Measurements from ENCODE around the gene MYH3. TPM values are rescaled to one million over a fixed set of nuclear protein-coding genes. Genes with fewer than 3 reads are reported as not detected.

The MYH3 gene
- 5.3 TPM for polyA plus RNA-seq (2013)

GRCh38 chr17:10657148-10657547 lies at the start of gene MYH3:
MYH3 (minus strand) TSS chr17:10657309; CDS start chr17:10655064, 2,245 bp downstream.
- ChIA-PET POLR2A (no interaction called here), CTCF (interaction anchor here (1.1 kb wide), 1 partner anchor 11 kb away, joined by 6 read pairs; no protein-coding TSS in a partner anchor)
- 99% methylated on average over 13 of the region's 15 CpGs for WGBS (ENCODE audit: insufficient coverage)
- H3K36me3 ChIP-seq (ENCODE audit: control insufficient read depth in 4 of 4, insufficient read depth in 4 of 4, low read length in 3 of 4), result peaks cover 0 to 12% (median 5%) of the 10 kb centered on the region in 4 experiments
- DNase-seq, result no peak
- no peak within 1 kb of the TSS for H3K27ac ChIP-seq (ENCODE audit: insufficient read depth in 1 of 2, low read depth in 1 of 2, low read length in 2 of 2, poor library complexity in 1 of 2, severe bottlenecking in 2 of 2)
- peaks cover 2 to 15% (median 13%) of the 10 kb centered on the region in 4 experiments for H3K4me1 ChIP-seq (ENCODE audit: control extremely low read depth in 1 of 4, control insufficient read depth in 4 of 4, insufficient read depth in 4 of 4, low read length in 3 of 4)
- no peaks in the 10 kb centered on the region for H3K27me3 ChIP-seq (replicated peaks in 2 of 5; ENCODE audit: control insufficient read depth in 4 of 5, insufficient read depth in 5 of 5, low read length in 4 of 5)
- H3K4me3 ChIP-seq (ENCODE audit: control insufficient read depth in 1 of 7, extremely low read depth in 1 of 7, insufficient read depth in 4 of 7, low read depth in 2 of 7, low read length in 6 of 7), result no peak within 1 kb of the TSS
- H3K9me3 ChIP-seq (ENCODE audit: control extremely low read depth in 1 of 5, control insufficient read depth in 4 of 5, insufficient read depth in 2 of 5, low read depth in 1 of 5, low read length in 4 of 5), result no peaks in the 10 kb centered on the region

- no peaks in the 10 kb centered on the region for H3K9me3 ChIP-seq (ENCODE audit: control extremely low read depth in 1 of 5, control insufficient read depth in 4 of 5, insufficient read depth in 2 of 5, low read depth in 1 of 5, low read length in 4 of 5)
- 91% methylated on average over 4 of the region's 5 CpGs for WGBS (ENCODE audit: insufficient coverage)
- DNase-seq, result no peak
- peaks cover 6 to 34% (median 14%) of the 10 kb centered on the region in 4 experiments for H3K4me1 ChIP-seq (ENCODE audit: control extremely low read depth in 1 of 4, control insufficient read depth in 4 of 4, insufficient read depth in 4 of 4, low read length in 3 of 4)
- H3K27ac ChIP-seq (ENCODE audit: insufficient read depth in 1 of 2, low read depth in 1 of 2, low read length in 2 of 2, poor library complexity in 1 of 2, severe bottlenecking in 2 of 2), result no peak overlapping the region
- ChIA-PET POLR2A (no interaction called here), CTCF (interaction anchor here (1.8 kb wide), 1 partner anchor 59 kb away, joined by 4 read pairs; no protein-coding TSS in a partner anchor)
- peaks cover 13 to 58% (median 43%) of the 10 kb centered on the region in 4 experiments for H3K36me3 ChIP-seq (ENCODE audit: control insufficient read depth in 4 of 4, insufficient read depth in 4 of 4, low read length in 3 of 4)
- no peak overlapping the region for H3K4me3 ChIP-seq (ENCODE audit: control insufficient read depth in 1 of 7, extremely low read depth in 1 of 7, insufficient read depth in 4 of 7, low read depth in 2 of 7, low read length in 6 of 7)
- no peaks in the 10 kb centered on the region for H3K27me3 ChIP-seq (replicated peaks in 2 of 5; ENCODE audit: control insufficient read depth in 4 of 5, insufficient read depth in 5 of 5, low read length in 4 of 5)
Measured at GRCh38 chr17:10705727-10706126, 48.6 kb upstream of the MYH3 start.

- ChIA-PET CTCF (no interaction called here), POLR2A (no interaction called here)
- H3K27ac ChIP-seq (ENCODE audit: insufficient read depth in 1 of 2, low read depth in 1 of 2, low read length in 2 of 2, poor library complexity in 1 of 2, severe bottlenecking in 2 of 2), result peak overlapping the region in 1 of 2 experiments; percentile 52
- DNase-seq, result peak; percentile 13 to 40 (median 25)
- H3K4me3 ChIP-seq (ENCODE audit: control insufficient read depth in 1 of 7, extremely low read depth in 1 of 7, insufficient read depth in 4 of 7, low read depth in 2 of 7, low read length in 6 of 7), result peak overlapping the region in 1 of 7 experiments; percentile 50
- peaks cover 6 to 31% (median 25%) of the 10 kb centered on the region in 4 experiments for H3K36me3 ChIP-seq (ENCODE audit: control insufficient read depth in 4 of 4, insufficient read depth in 4 of 4, low read length in 3 of 4)
- no peaks in the 10 kb centered on the region for H3K27me3 ChIP-seq (replicated peaks in 2 of 5; ENCODE audit: control insufficient read depth in 4 of 5, insufficient read depth in 5 of 5, low read length in 4 of 5)
- H3K9me3 ChIP-seq (ENCODE audit: control extremely low read depth in 1 of 5, control insufficient read depth in 4 of 5, insufficient read depth in 2 of 5, low read depth in 1 of 5, low read length in 4 of 5), result no peaks in the 10 kb centered on the region
- 29% methylated on average over 2 of the region's 2 CpGs for WGBS (ENCODE audit: insufficient coverage)
- peaks cover 19 to 59% (median 38%) of the 10 kb centered on the region in 4 experiments for H3K4me1 ChIP-seq (ENCODE audit: control extremely low read depth in 1 of 4, control insufficient read depth in 4 of 4, insufficient read depth in 4 of 4, low read length in 3 of 4)
Measured at GRCh38 chr17:10702574-10702973, 45.5 kb upstream of the MYH3 start.

- CTCF ChIA-PET, result interaction anchor here (0.9 to 1.9 kb wide), 5 partner anchors 13 to 37 kb away, joined by 3 to 10 read pairs (median 4); no protein-coding TSS in a partner anchor
- H3K27me3 ChIP-seq (replicated peaks in 2 of 5; ENCODE audit: control insufficient read depth in 4 of 5, insufficient read depth in 5 of 5, low read length in 4 of 5), result no peaks in the 10 kb centered on the region
- DNase-seq, result peak; percentile 29 to 63 (median 50)
- H3K4me3 ChIP-seq (ENCODE audit: control insufficient read depth in 1 of 7, extremely low read depth in 1 of 7, insufficient read depth in 4 of 7, low read depth in 2 of 7, low read length in 6 of 7), result peak overlapping the region in 5 of 7 experiments; percentile 27 to 70 (median 52)
- no peaks in the 10 kb centered on the region for H3K9me3 ChIP-seq (ENCODE audit: control extremely low read depth in 1 of 5, control insufficient read depth in 4 of 5, insufficient read depth in 2 of 5, low read depth in 1 of 5, low read length in 4 of 5)
- POLR2A ChIA-PET, result no interaction called here
- H3K36me3 ChIP-seq (ENCODE audit: control insufficient read depth in 4 of 4, insufficient read depth in 4 of 4, low read length in 3 of 4), result peaks cover 4 to 10% (median 7%) of the 10 kb centered on the region in 4 experiments
- H3K4me1 ChIP-seq (ENCODE audit: control extremely low read depth in 1 of 4, control insufficient read depth in 4 of 4, insufficient read depth in 4 of 4, low read length in 3 of 4), result peaks cover 24 to 67% (median 48%) of the 10 kb centered on the region in 4 experiments
- peak overlapping the region; percentile 59 to 80 for H3K27ac ChIP-seq (ENCODE audit: insufficient read depth in 1 of 2, low read depth in 1 of 2, low read length in 2 of 2, poor library complexity in 1 of 2, severe bottlenecking in 2 of 2)
- 0% methylated on average over 1 of the region's 1 CpG for WGBS (ENCODE audit: insufficient coverage)
Measured at GRCh38 chr17:10699856-10700255, 42.7 kb upstream of the MYH3 start.

- peaks cover 24 to 60% (median 48%) of the 10 kb centered on the region in 4 experiments for H3K4me1 ChIP-seq (ENCODE audit: control extremely low read depth in 1 of 4, control insufficient read depth in 4 of 4, insufficient read depth in 4 of 4, low read length in 3 of 4)
- H3K36me3 ChIP-seq (ENCODE audit: control insufficient read depth in 4 of 4, insufficient read depth in 4 of 4, low read length in 3 of 4), result peaks cover 10 to 18% (median 13%) of the 10 kb centered on the region in 4 experiments
- CTCF ChIA-PET, result no interaction called here
- WGBS (ENCODE audit: insufficient coverage), result 0% methylated on average over 4 of the region's 18 CpGs
- H3K9me3 ChIP-seq (ENCODE audit: control extremely low read depth in 1 of 5, control insufficient read depth in 4 of 5, insufficient read depth in 2 of 5, low read depth in 1 of 5, low read length in 4 of 5), result no peaks in the 10 kb centered on the region
- DNase-seq, result peak in 1 of 3 donors; percentile 16
- H3K4me3 ChIP-seq (ENCODE audit: control insufficient read depth in 1 of 7, extremely low read depth in 1 of 7, insufficient read depth in 4 of 7, low read depth in 2 of 7, low read length in 6 of 7), result peak overlapping the region; percentile 86 to 100 (median 93)
- POLR2A ChIA-PET, result no interaction called here
- H3K27ac ChIP-seq (ENCODE audit: insufficient read depth in 1 of 2, low read depth in 1 of 2, low read length in 2 of 2, poor library complexity in 1 of 2, severe bottlenecking in 2 of 2), result peak overlapping the region; percentile 91 to 95
- no peaks in the 10 kb centered on the region for H3K27me3 ChIP-seq (replicated peaks in 2 of 5; ENCODE audit: control insufficient read depth in 4 of 5, insufficient read depth in 5 of 5, low read length in 4 of 5)
Measured at GRCh38 chr17:10698096-10698818, 41.1 kb upstream of the MYH3 start.

- no peaks in the 10 kb centered on the region for H3K27me3 ChIP-seq (replicated peaks in 2 of 5; ENCODE audit: control insufficient read depth in 4 of 5, insufficient read depth in 5 of 5, low read length in 4 of 5)
- CTCF ChIA-PET, result interaction anchor here (1.0 kb wide), 1 partner anchor 14 kb away, joined by 3 read pairs; no protein-coding TSS in a partner anchor
- peak; percentile 92 to 95 (median 94) for DNase-seq
- 0% methylated on average over 80 of the region's 84 CpGs for WGBS (ENCODE audit: insufficient coverage)
- peak within 1 kb of the TSS; percentile 86 to 100 (median 93) for H3K4me3 ChIP-seq (ENCODE audit: control insufficient read depth in 1 of 7, extremely low read depth in 1 of 7, insufficient read depth in 4 of 7, low read depth in 2 of 7, low read length in 6 of 7)
- POLR2A ChIA-PET, result no interaction called here
- H3K27ac ChIP-seq (ENCODE audit: insufficient read depth in 1 of 2, low read depth in 1 of 2, low read length in 2 of 2, poor library complexity in 1 of 2, severe bottlenecking in 2 of 2), result peak within 1 kb of the TSS; percentile 91 to 95
- no peaks in the 10 kb centered on the region for H3K9me3 ChIP-seq (ENCODE audit: control extremely low read depth in 1 of 5, control insufficient read depth in 4 of 5, insufficient read depth in 2 of 5, low read depth in 1 of 5, low read length in 4 of 5)
- peaks cover 20 to 51% (median 43%) of the 10 kb centered on the region in 4 experiments for H3K4me1 ChIP-seq (ENCODE audit: control extremely low read depth in 1 of 4, control insufficient read depth in 4 of 4, insufficient read depth in 4 of 4, low read length in 3 of 4)
- peaks cover 10 to 26% (median 19%) of the 10 kb centered on the region in 4 experiments for H3K36me3 ChIP-seq (ENCODE audit: control insufficient read depth in 4 of 4, insufficient read depth in 4 of 4, low read length in 3 of 4)
Measured at GRCh38 chr17:10697092-10698081, 40.3 kb upstream of the MYH3 start, which contains the start of the genes ADPRM and SCO1. ADPRM (plus strand) TSS chr17:10697594; CDS start chr17:10704927, 7,333 bp downstream. SCO1 (minus strand) TSS chr17:10697533; CDS start chr17:10697507, 26 bp downstream.

Data from common myeloid progenitor, CD34-positive (primary cell).